Endothelial cell of umbilical vein (primary cell): ENCODE data around the gene RAB40B. TPM values are rescaled to one million over a fixed set of nuclear protein-coding genes. Genes with fewer than 3 reads are reported as not detected.

Experiments
- BruUV-seq: library from RNA; stranded (reverse); fragments of 400-500 nt; replicated peaks from 2 replicates; lab custom pipeline; 2021; lab: Mats Ljungman, UMichigan
- CTCF ChIA-PET: fragments of 300-600, 350-600 bp; sonication (Branson Sonifier 250); formaldehyde crosslinking; loops from one replicate; lab custom pipeline; 2021; ENCODE audit warnings: antibody characterized with exemption, inconsistent platforms; lab: Charles Lee
- POLR2A ChIA-PET: fragments of 300-600, 350-600 bp; sonication (Branson Sonifier 250); formaldehyde crosslinking; loops from one replicate; lab custom pipeline; 2021; ENCODE audit warnings: antibody characterized with exemption, inconsistent platforms; lab: Charles Lee
- DNase-seq: peaks from one replicate; pipeline ENCODE4 v3.0.0-alpha.2; 2011; ENCODE audit warnings: low read depth, low spot score
- FAIRE-seq: peaks from 2 replicates; lab custom pipeline; 2011; peaks lifted over from hg19 to GRCh38; lab: Jason Lieb, UNC
- H2AFZ ChIP-seq: 2 replicates; pipeline ENCODE4 v1.6.0; 2012; ENCODE audit warnings: low read depth, low read length, control low read depth, inconsistent platforms
- H3K27ac ChIP-seq: 2 replicates; pipeline ENCODE4 v1.5.1; 2011; ENCODE audit warnings: low read depth, mild to moderate bottlenecking, control low read depth, low read length, moderate library complexity; ENCODE audit not compliant: insufficient read depth
- H3K27me3 ChIP-seq, 2 experiments: 2 replicates each; pipeline versions ENCODE4 v1.6.0 to v1.6.1; 2011; ENCODE audit warnings: low read length in 2 of 2, mixed read lengths in 1 of 2; ENCODE audit not compliant: control insufficient read depth in 2 of 2, insufficient read depth in 2 of 2
- H3K36me3 ChIP-seq, 2 experiments: 2 replicates in 1 of 2; 3 replicates in 1 of 2; pipeline ENCODE4 v1.5.1; 2011; ENCODE audit warnings: low read length in 2 of 2, mild to moderate bottlenecking in 1 of 2, moderate library complexity in 1 of 2; ENCODE audit not compliant: control insufficient read depth in 2 of 2, insufficient read depth in 2 of 2; ENCODE audit errors: extremely low read depth in 1 of 2
- H3K4me1 ChIP-seq: 3 replicates; pipeline ENCODE4 v1.5.1; 2011; ENCODE audit warnings: mild to moderate bottlenecking, low read length; ENCODE audit not compliant: control insufficient read depth, insufficient read depth; ENCODE audit errors: extremely low read depth
- H3K4me2 ChIP-seq: 2 replicates; pipeline ENCODE4 v1.6.1; 2011; ENCODE audit warnings: low read length, control low read depth, mixed read lengths; ENCODE audit not compliant: insufficient read depth
- H3K4me3 ChIP-seq, 3 experiments: fragments of 200-600 bp in 1 of 3; sonication (generic), shearing (Covaris generic) in 1 of 3; replicated peaks in 1 of 3; 2 replicates each; pipeline ENCODE4 v1.5.1; 2011 to 2016; ENCODE audit warnings: control low read depth in 3 of 3, low read length in 3 of 3, mild to moderate bottlenecking in 2 of 3, inconsistent platforms in 1 of 3, low read depth in 1 of 3, moderate library complexity in 1 of 3; ENCODE audit not compliant: insufficient read depth in 1 of 3
- H3K79me2 ChIP-seq: 2 replicates; pipeline ENCODE4 v1.6.0; 2012; ENCODE audit warnings: low read length, inconsistent platforms; ENCODE audit not compliant: control insufficient read depth, insufficient read depth
- H3K9ac ChIP-seq: replicated peaks from 2 replicates; pipeline ENCODE3; 2011; ENCODE audit warnings: low read length, control low read depth; ENCODE audit not compliant: insufficient read depth; ENCODE audit errors: extremely low read depth
- H3K9me1 ChIP-seq: replicated peaks from 3 replicates; pipeline ENCODE4 v1.6.0; 2011; ENCODE audit warnings: mild to moderate bottlenecking, low read length; ENCODE audit not compliant: control insufficient read depth, insufficient read depth; ENCODE audit errors: extremely low read depth
- H3K9me3 ChIP-seq: replicated peaks from 2 replicates; pipeline ENCODE4 v1.5.1; 2012; ENCODE audit warnings: low read length, inconsistent platforms; ENCODE audit not compliant: control insufficient read depth, insufficient read depth
- H4K20me1 ChIP-seq: replicated peaks from 2 replicates; pipeline ENCODE3; 2011; ENCODE audit warnings: mild to moderate bottlenecking, low read length; ENCODE audit not compliant: control insufficient read depth, insufficient read depth; ENCODE audit errors: extremely low read depth
- EZH2 ChIP-seq: IDR thresholded peaks from 2 replicates; pipeline ENCODE4 v1.6.1; 2012; ENCODE audit warnings: borderline replicate concordance, low read depth, mild to moderate bottlenecking, moderate library complexity, low read length, inconsistent platforms; ENCODE audit not compliant: severe bottlenecking
- FOS ChIP-seq: IDR thresholded peaks from 2 replicates; pipeline ENCODE4 v1.6.1; 2011; ENCODE audit warnings: mild to moderate bottlenecking, low read length, moderate library complexity, borderline replicate concordance; ENCODE audit not compliant: insufficient read depth
- GATA2 ChIP-seq: IDR thresholded peaks from 2 replicates; pipeline ENCODE4 v1.7.0; 2011; ENCODE audit warnings: low read depth, mild to moderate bottlenecking, moderate library complexity, mixed read lengths, low read length; ENCODE audit not compliant: insufficient read length, insufficient read depth
- JUN ChIP-seq: IDR thresholded peaks from 2 replicates; pipeline ENCODE4 v1.6.1; 2011; ENCODE audit warnings: borderline replicate concordance, low read depth; ENCODE audit not compliant: insufficient read length, insufficient read depth
- POLR2A ChIP-seq: IDR thresholded peaks from 2 replicates; pipeline ENCODE4 v1.6.1; 2012; ENCODE audit warnings: low read depth, mild to moderate bottlenecking, control low read depth, low read length
- POLR2AphosphoS5 ChIP-seq: IDR thresholded peaks from 2 replicates; pipeline ENCODE4 v1.6.1; 2012; ENCODE audit warnings: low read depth, mild to moderate bottlenecking, control low read depth, low read length, moderate library complexity; ENCODE audit not compliant: insufficient read depth
- dilution Hi-C: fragments of 300-500 bp; cut with MboI; formaldehyde crosslinking; loops from one replicate; pipeline ENCODE4 v1.15.0; 2019; ENCODE audit warnings: low sequenced_read_pairs; ENCODE audit not compliant: extremely low pct_ligation_motif_present
- intact Hi-C: fragments of 100-400 bp; cut with micrococcal nuclease; formaldehyde crosslinking; loops from one replicate; pipeline ENCODE4 v1.10.0; 2022
- polyA plus RNA-seq, 4 experiments: library from polyadenylated mRNA; depleted of rRNA in 3 of 4; stranded (reverse) in 3 of 4; unstranded in 1 of 4; fragments of >200 nt; gene quantifications; 2 replicates each; pipeline versions ENCODE4 v1.2.1 to v1.2.3, GENCODE V29; 2011 to 2012; ENCODE audit warnings: missing spikeins in 1 of 4
- total RNA-seq: library from RNA; stranded (reverse); gene quantifications from 2 replicates; pipeline ENCODE4 v1.2.3, GENCODE V29; 2021
- TF ChIP-seq, protein P1 (sequence below): IDR thresholded peaks from 2 replicates; pipeline ENCODE4 v1.6.1; 2011; ENCODE audit not compliant: insufficient read depth, insufficient read length
- TF ChIP-seq, protein P2 (sequence below), 2 donors: IDR thresholded peaks; 1 replicate in 1 of 2; 2 replicates in 1 of 2; pipeline ENCODE4 v1.5.1; 2011; ENCODE audit warnings: low read length in 2 of 2, mild to moderate bottlenecking in 2 of 2, moderate library complexity in 2 of 2, control low read depth in 1 of 2, inconsistent platforms in 1 of 2, low read depth in 1 of 2; ENCODE audit not compliant: insufficient read depth in 1 of 2; ENCODE audit errors: extremely low read depth in 1 of 2

RAB40B gene
- total and polyA plus RNA-seq, 2 donors (not counting 3 experiments of a cell fraction or from before 2014, with no cell fraction given), result 5.5 to 9.3 TPM

DNA sequence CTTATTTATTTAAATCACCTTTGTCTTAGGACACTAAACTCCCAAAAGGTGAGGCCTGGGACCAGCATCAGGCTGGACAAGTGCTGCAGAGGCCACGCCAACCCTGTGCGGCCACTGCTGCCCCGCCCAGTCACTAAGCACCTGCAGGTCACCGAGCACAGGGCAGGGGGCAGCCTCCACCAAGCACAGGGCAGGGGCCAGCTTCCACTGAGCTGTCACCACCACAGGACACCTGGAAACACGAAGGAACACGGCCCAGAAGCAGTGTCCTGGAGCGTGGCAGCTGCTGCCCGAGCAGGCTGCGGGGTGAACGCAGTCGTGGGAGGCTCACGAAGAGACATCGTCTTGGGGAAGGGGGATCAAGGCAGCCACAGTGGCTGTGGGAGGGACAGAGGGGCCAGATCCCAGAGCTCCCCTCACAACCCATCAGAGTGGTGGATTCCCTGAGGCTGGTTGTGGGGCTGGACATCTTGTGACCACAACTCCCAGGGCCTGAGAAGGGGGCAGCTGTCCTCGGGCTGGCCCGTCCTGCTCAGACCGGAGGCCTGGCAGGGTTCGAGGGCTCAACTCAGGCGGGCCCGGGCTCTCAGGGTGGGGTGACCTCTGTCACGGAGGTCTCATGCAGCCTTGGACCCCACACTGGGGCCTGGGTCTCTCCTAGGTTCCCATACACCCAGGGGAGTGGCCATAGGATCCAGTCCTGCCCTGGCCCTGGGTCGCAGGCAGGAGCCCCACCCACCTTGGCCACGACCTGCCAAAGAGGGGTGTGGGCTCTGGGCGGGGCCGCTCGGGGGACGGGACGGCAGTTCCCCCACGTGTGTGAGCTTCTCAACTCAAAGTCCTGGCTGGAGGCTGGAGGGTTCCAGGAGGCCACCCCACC lies 18.7 kb downstream of the RAB40B start:
- Histone ChIP-seq H3K36me3 (no peaks in the 10 kb centered on the region), H3K4me1 (no peaks in the 10 kb centered on the region), H2AFZ (no peak overlapping the region), H3K4me2 (no peak overlapping the region), H3K9me1 (no peaks in the 10 kb centered on the region), H3K9ac (no peak overlapping the region), H3K27me3 (no peaks in the 10 kb centered on the region), H3K9me3 (no peaks in the 10 kb centered on the region), H3K4me3 (no peak overlapping the region), H4K20me1 (no peaks in the 10 kb centered on the region), H3K79me2 (no peaks in the 10 kb centered on the region), H3K27ac (no peak overlapping the region)
- ChIA-PET POLR2A (no interaction called here), CTCF (interaction anchor here (1.2 kb wide), 1 partner anchor 28 kb away, joined by 3 read pairs; no protein-coding TSS in a partner anchor)
- intact Hi-C loops, result no loop called here
- DNase-seq (no peak), FAIRE-seq (no peak)
- dilution Hi-C loops, result no loop called here
- TF ChIP-seq FOS, result no peak
- TF ChIP-seq GATA2, result no peak
- TF ChIP-seq JUN, result no peak
- TF ChIP-seq POLR2A, result no peak
- TF ChIP-seq, protein P1, sequence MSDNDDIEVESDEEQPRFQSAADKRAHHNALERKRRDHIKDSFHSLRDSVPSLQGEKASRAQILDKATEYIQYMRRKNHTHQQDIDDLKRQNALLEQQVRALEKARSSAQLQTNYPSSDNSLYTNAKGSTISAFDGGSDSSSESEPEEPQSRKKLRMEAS, result no peak
- no peak for TF ChIP-seq POLR2AphosphoS5
- TF ChIP-seq, protein P2, sequence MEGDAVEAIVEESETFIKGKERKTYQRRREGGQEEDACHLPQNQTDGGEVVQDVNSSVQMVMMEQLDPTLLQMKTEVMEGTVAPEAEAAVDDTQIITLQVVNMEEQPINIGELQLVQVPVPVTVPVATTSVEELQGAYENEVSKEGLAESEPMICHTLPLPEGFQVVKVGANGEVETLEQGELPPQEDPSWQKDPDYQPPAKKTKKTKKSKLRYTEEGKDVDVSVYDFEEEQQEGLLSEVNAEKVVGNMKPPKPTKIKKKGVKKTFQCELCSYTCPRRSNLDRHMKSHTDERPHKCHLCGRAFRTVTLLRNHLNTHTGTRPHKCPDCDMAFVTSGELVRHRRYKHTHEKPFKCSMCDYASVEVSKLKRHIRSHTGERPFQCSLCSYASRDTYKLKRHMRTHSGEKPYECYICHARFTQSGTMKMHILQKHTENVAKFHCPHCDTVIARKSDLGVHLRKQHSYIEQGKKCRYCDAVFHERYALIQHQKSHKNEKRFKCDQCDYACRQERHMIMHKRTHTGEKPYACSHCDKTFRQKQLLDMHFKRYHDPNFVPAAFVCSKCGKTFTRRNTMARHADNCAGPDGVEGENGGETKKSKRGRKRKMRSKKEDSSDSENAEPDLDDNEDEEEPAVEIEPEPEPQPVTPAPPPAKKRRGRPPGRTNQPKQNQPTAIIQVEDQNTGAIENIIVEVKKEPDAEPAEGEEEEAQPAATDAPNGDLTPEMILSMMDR (IDR thresholded peaks at IDR 0.05; ENCODE audit: extremely low read depth in 1 of 2, insufficient read depth in 1 of 2, low read depth in 1 of 2, low read length in 2 of 2), result no peak
- TF ChIP-seq EZH2, result no peak
- no TSS peak for BruUV-seq
